Activated naive CD4-positive, alpha-beta T cell treated with anti-CD3 and anti-CD28 coated beads, Interleukin-2, amount 50 U/mL, for 24 hours (primary cell): Measurements from ENCODE around the gene POLR1F.

Experiments
- H3K27ac Mint-ChIP-seq: one replicate; pipeline ENCODE4 v1.8.0; 2021; ENCODE audit warnings: mild to moderate bottlenecking, mixed read lengths
- H3K27me3 Mint-ChIP-seq: one replicate; pipeline ENCODE4 v1.8.0; 2021; ENCODE audit warnings: mixed read lengths
- H3K36me3 Mint-ChIP-seq: one replicate; pipeline ENCODE4 v1.8.0; 2021; ENCODE audit warnings: mixed read lengths
- H3K4me1 Mint-ChIP-seq: one replicate; pipeline ENCODE4 v1.8.0; 2021; ENCODE audit warnings: mixed read lengths
- H3K4me3 Mint-ChIP-seq: one replicate; pipeline ENCODE4 v1.8.0; 2021; ENCODE audit warnings: mild to moderate bottlenecking, mixed read lengths
- H3K9me3 Mint-ChIP-seq: one replicate; pipeline ENCODE4 v1.8.0; 2021; ENCODE audit warnings: mixed read lengths

POLR1F gene, protein sequence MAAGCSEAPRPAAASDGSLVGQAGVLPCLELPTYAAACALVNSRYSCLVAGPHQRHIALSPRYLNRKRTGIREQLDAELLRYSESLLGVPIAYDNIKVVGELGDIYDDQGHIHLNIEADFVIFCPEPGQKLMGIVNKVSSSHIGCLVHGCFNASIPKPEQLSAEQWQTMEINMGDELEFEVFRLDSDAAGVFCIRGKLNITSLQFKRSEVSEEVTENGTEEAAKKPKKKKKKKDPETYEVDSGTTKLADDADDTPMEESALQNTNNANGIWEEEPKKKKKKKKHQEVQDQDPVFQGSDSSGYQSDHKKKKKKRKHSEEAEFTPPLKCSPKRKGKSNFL

GRCh38 chr7:19708397-19709248, at the start of gene POLR1F:
Gene POLR1F, minus strand, starts transcription at chr7:19709037. Its CDS starts 21 bp downstream, at chr7:19709016.
- Mint-ChIP-seq H3K9me3 (no peaks in the 10 kb centered on the region), H3K27ac (peak within 1 kb of the TSS; percentile 96), H3K4me1 (peaks cover 56% of the 10 kb centered on the region), H3K4me3 (peak within 1 kb of the TSS; percentile 99), H3K36me3 (peaks cover 3% of the 10 kb centered on the region), H3K27me3 (no peaks in the 10 kb centered on the region)

DNA sequence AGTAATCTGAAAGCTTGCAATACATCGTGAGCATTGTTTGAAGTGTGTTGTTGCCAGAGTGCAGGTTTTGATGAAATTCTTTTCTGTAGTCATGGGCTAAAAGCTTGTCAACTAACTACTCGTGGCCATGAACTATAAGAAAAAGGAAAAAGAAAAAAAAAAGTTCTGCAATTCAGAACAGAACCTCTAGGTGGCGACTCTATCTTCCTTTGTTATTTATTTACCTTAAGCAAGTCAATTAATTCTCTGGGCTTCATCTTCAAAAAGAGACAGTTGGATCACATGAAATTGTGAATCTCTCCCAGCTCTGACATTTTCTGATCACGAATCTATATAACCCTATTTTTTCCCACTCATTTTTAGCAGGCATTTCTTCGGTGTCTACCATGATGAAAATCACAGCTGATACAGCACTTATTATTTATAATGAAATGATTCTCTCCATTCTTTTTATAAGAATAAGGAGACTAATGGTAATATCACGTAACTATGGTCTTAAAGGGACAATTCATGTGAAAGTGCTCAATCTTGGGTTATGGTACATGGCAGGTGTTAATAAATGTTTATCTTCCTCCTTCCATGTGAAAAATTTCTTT, 45.8 kb upstream of the POLR1F start:
- H3K27ac Mint-ChIP-seq = no peak overlapping the region
- no peaks in the 10 kb centered on the region for H3K9me3 Mint-ChIP-seq
- H3K4me1 Mint-ChIP-seq = no peaks in the 10 kb centered on the region
- H3K4me3 Mint-ChIP-seq = no peak overlapping the region
- H3K27me3 Mint-ChIP-seq = peaks cover 10% of the 10 kb centered on the region
- no peaks in the 10 kb centered on the region for H3K36me3 Mint-ChIP-seq

- no peaks in the 10 kb centered on the region for H3K9me3 Mint-ChIP-seq
- no peak overlapping the region for H3K27ac Mint-ChIP-seq
- H3K36me3 Mint-ChIP-seq = no peaks in the 10 kb centered on the region
- H3K4me1 Mint-ChIP-seq = no peaks in the 10 kb centered on the region
- peaks cover 10% of the 10 kb centered on the region for H3K27me3 Mint-ChIP-seq
- H3K4me3 Mint-ChIP-seq = no peak overlapping the region
Observed at GRCh38 chr7:19752020-19752419, 43.2 kb upstream of the POLR1F start.

DNA sequence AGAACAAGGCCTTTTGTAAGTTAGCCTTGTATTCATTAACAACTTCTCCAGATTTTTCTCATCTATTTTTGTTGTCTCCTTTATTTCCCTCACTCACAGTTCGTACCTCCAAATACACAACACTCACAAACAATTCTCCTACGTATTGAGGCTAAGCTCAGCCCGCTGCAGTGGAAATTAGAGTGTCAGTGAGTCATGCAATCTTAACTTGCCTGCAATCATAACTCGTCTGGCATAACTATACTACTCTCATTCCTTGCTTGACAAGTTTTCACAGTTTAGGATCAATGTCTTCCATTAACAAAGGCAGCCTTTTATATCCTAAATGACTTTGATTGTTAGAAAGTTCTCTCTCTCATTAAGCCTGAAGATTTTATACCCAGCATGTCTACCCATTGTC, 40.8 kb upstream of the POLR1F start:
- Mint-ChIP-seq H3K27ac (no peak overlapping the region), H3K36me3 (no peaks in the 10 kb centered on the region), H3K9me3 (no peaks in the 10 kb centered on the region), H3K27me3 (peaks cover 11% of the 10 kb centered on the region), H3K4me1 (no peaks in the 10 kb centered on the region), H3K4me3 (no peak overlapping the region)

DNA sequence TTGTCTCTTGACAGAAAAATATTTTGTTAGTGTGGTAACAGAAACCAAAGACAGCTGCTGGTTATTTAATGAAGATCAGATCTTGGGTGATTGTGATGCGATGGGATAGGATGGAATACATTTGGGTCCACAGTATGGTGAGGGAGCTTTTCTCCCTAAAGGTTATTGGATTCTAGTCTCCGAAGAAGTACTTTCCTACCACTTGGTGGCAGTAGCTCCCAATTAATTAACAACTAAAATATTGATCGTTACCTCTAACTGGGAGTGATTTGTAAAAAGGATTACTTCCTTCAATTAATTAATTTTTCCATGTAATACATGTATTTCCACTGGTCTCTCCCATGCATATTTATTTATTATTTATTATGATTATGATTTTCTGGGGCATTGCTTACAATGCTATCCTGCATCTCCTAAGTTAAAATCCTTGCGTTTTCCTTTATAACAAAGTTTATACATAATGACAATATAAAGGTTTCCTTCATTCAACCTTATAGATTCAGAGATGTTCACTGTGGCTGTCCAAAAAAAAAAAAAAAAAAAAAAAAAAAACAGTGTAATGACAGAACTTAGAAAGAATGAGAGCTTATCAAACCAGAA, 39.0 kb upstream of the POLR1F start:
- Mint-ChIP-seq H3K4me1 (no peaks in the 10 kb centered on the region), H3K4me3 (no peak overlapping the region), H3K36me3 (no peaks in the 10 kb centered on the region), H3K27ac (no peak overlapping the region), H3K27me3 (peaks cover 2% of the 10 kb centered on the region), H3K9me3 (no peaks in the 10 kb centered on the region)

- Mint-ChIP-seq H3K27ac (no peak overlapping the region), H3K4me1 (no peaks in the 10 kb centered on the region), H3K36me3 (no peaks in the 10 kb centered on the region), H3K4me3 (no peak overlapping the region), H3K9me3 (no peaks in the 10 kb centered on the region), H3K27me3 (peaks cover 2% of the 10 kb centered on the region)
Observed at GRCh38 chr7:19744075-19744474, 35.2 kb upstream of the POLR1F start.

- Mint-ChIP-seq H3K4me1 (no peaks in the 10 kb centered on the region), H3K9me3 (no peaks in the 10 kb centered on the region), H3K4me3 (no peak overlapping the region), H3K27me3 (peaks cover 16% of the 10 kb centered on the region), H3K27ac (no peak overlapping the region), H3K36me3 (no peaks in the 10 kb centered on the region)
Observed at GRCh38 chr7:19728716-19729115, 19.9 kb upstream of the POLR1F start.

DNA sequence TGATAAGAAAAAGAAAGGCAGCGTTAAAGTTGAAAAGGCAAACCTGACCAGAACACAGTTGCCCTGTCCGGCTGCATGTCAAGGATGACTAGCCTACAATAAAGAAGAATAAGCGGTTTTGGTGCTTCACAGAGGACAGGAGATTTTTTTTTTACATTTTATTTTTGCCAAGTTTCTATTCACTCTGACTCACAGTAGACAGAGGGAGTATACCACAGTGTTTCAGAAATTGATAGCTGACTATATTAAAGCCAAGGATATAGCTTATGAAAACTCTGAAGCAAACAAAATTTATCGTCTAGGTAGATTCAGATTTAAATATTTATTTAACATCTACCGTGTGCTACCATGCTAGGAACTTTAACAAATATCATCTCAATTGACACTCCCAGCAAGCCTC, 16.9 kb upstream of the POLR1F start:
- Mint-ChIP-seq H3K36me3 (no peaks in the 10 kb centered on the region), H3K9me3 (no peaks in the 10 kb centered on the region), H3K27me3 (peaks cover 19% of the 10 kb centered on the region), H3K27ac (no peak overlapping the region), H3K4me3 (no peak overlapping the region), H3K4me1 (no peaks in the 10 kb centered on the region)

DNA sequence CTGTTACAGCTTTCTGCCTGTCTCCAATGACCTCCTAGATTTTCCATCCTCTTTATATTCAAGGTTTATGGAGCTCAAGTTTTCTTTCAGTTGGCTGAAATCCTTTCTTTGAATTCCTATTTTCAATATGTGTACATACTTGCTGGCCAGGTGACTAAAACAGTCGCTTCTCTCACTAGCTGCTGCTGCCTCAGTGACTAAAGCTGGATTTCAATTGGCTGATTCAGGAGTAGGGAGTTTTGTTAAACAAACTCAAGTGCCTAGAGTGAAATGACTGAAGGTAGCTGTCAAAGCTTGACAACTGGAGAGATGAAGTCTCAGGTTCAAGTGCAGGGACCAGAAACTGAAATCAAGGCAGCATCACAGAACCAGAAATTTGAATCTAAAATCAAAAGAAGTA, 6.7 kb upstream of the POLR1F start:
- H3K4me3 Mint-ChIP-seq = no peak overlapping the region
- no peaks in the 10 kb centered on the region for H3K9me3 Mint-ChIP-seq
- H3K36me3 Mint-ChIP-seq = no peaks in the 10 kb centered on the region
- no peak overlapping the region for H3K27ac Mint-ChIP-seq
- peaks cover 3% of the 10 kb centered on the region for H3K4me1 Mint-ChIP-seq
- peaks cover 5% of the 10 kb centered on the region for H3K27me3 Mint-ChIP-seq

DNA sequence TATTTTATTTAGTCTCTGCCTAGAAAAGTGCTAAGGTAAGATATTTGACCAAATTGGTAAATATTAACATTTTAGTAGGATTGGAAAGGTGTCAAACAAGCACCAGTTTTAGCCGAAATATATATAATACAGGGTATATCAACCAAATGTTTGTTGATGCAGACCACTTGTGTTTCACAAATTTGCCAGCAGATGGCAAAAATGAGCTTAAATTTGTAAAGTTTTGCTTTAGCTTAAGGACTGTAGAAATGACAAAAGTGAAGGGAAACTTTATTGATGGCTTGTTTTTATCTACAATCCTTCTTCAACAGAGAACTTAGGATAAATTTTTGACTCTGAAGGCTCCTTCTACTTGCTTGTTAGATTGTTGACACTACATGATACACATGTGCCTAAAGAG, 4.8 kb upstream of the POLR1F start:
- H3K27ac Mint-ChIP-seq = no peak overlapping the region
- no peak overlapping the region for H3K4me3 Mint-ChIP-seq
- H3K27me3 Mint-ChIP-seq = peaks cover 1% of the 10 kb centered on the region
- H3K36me3 Mint-ChIP-seq = no peaks in the 10 kb centered on the region
- H3K9me3 Mint-ChIP-seq = no peaks in the 10 kb centered on the region
- peaks cover 18% of the 10 kb centered on the region for H3K4me1 Mint-ChIP-seq

GRCh38 chr7:19709249-19709578, 377 bp upstream of the POLR1F start:
- H3K4me1 Mint-ChIP-seq = peaks cover 53% of the 10 kb centered on the region
- no peaks in the 10 kb centered on the region for H3K9me3 Mint-ChIP-seq
- H3K4me3 Mint-ChIP-seq = peak overlapping the region; percentile 99
- no peaks in the 10 kb centered on the region for H3K36me3 Mint-ChIP-seq
- H3K27ac Mint-ChIP-seq = peak overlapping the region; percentile 96
- no peaks in the 10 kb centered on the region for H3K27me3 Mint-ChIP-seq

- Mint-ChIP-seq H3K4me1 (peaks cover 58% of the 10 kb centered on the region), H3K27ac (peak overlapping the region; percentile 63), H3K36me3 (peaks cover 10% of the 10 kb centered on the region), H3K4me3 (peak overlapping the region; percentile 99), H3K9me3 (no peaks in the 10 kb centered on the region), H3K27me3 (no peaks in the 10 kb centered on the region)
Observed at GRCh38 chr7:19707240-19707639, 1.6 kb downstream of the POLR1F start.

DNA sequence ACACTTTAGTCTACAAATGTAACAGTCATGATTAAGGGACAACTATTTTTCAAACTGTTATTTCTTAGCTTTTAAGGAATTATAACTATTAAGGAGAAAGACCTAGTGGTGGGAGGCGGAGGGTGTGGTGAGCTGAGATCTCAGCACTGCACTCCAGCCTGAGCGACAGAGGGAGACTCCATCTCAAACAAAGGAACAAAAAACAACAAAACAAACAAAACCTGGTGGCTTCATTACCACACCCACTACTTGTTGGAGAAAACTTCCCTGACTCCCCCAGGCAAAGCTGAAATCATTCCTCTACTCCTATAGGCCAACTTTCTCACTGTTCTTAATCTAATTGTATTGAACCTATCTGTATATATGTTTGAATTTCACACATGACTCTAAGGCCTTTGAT, 3.2 kb downstream of the POLR1F start:
- Mint-ChIP-seq H3K4me3 (no peak overlapping the region), H3K27me3 (no peaks in the 10 kb centered on the region), H3K4me1 (peaks cover 62% of the 10 kb centered on the region), H3K9me3 (no peaks in the 10 kb centered on the region), H3K27ac (no peak overlapping the region), H3K36me3 (peaks cover 11% of the 10 kb centered on the region)

DNA sequence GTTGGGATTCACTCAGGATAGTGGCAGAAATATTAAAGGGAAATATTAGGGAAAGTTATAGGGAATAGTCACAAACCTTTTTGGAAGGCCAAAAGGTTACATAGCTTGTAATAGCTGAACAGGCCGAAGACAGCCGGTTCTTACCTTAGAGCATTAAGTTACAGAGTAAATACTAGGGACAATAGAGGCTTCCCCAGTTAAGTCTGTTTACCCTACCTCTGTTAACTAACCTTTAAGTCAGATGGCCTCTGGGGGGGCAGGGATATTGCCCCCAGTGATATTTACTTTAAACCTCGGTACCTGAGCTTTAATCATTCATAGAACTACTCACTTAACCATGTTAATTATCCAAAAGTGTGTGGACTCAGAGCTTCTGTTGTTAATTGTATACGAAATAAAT, 7.4 kb downstream of the POLR1F start:
- no peaks in the 10 kb centered on the region for H3K27me3 Mint-ChIP-seq
- no peak overlapping the region for H3K27ac Mint-ChIP-seq
- H3K4me3 Mint-ChIP-seq = no peak overlapping the region
- peaks cover 35% of the 10 kb centered on the region for H3K4me1 Mint-ChIP-seq
- no peaks in the 10 kb centered on the region for H3K9me3 Mint-ChIP-seq
- H3K36me3 Mint-ChIP-seq = peaks cover 14% of the 10 kb centered on the region

DNA sequence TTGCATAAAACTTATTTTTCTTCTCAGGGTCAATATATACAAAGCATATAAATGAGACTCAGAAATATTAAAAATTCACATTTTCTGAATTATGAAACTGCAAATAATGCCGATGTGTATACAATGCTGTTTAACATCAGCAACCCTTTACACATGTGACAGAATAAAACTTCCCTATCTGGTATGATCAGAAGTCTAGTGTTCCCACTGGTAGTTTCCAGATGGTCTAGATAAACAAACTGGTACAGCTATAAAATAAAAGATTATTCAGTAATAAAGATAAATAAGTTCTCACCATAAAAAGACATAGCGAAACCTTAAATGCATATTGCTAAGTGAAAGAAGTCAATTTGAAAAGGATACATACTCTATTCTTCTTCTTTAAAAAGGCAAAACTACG, 7.9 kb downstream of the POLR1F start:
- Mint-ChIP-seq H3K4me3 (no peak overlapping the region), H3K36me3 (peaks cover 14% of the 10 kb centered on the region), H3K4me1 (peaks cover 29% of the 10 kb centered on the region), H3K9me3 (no peaks in the 10 kb centered on the region), H3K27ac (no peak overlapping the region), H3K27me3 (no peaks in the 10 kb centered on the region)

- Mint-ChIP-seq H3K36me3 (peaks cover 11% of the 10 kb centered on the region), H3K27me3 (no peaks in the 10 kb centered on the region), H3K4me1 (peaks cover 13% of the 10 kb centered on the region), H3K9me3 (no peaks in the 10 kb centered on the region), H3K27ac (no peak overlapping the region), H3K4me3 (no peak overlapping the region)
Observed at GRCh38 chr7:19698331-19698730, 10.5 kb downstream of the POLR1F start.
